ENCODE measurements around the gene RAB28. TPM values are rescaled to one million over a fixed set of nuclear protein-coding genes. Genes with fewer than 3 reads are reported as not detected.

The RAB28 gene
- total RNA-seq, 1 experiment from 2014 or later, result 10.4 TPM

GRCh38 chr4:13464973-13465372 is 19.2 kb downstream of the RAB28 start:
- Histone ChIP-seq H4K20me1 (ENCODE audit: low read length) (no peaks in the 10 kb centered on the region), H2AFZ (ENCODE audit: low read length) (no peak overlapping the region), H3K79me2 (ENCODE audit: low read length) (0 out of 2 replicates have a peak, but pooled peaks cover 5% of the 10 kb centered on the region), H3K27ac (ENCODE audit: low read length) (no peak overlapping the region), H3K9me3 (ENCODE audit: low read length) (no peaks in the 10 kb centered on the region), H3F3A (ENCODE audit: low read length, unreplicated experiment) (no peaks in the 10 kb centered on the region), H3K36me3 (ENCODE audit: low read depth, low read length) (no peaks in the 10 kb centered on the region), H3K27me3 (ENCODE audit: low read length) (no peaks in the 10 kb centered on the region), H3K4me2 (ENCODE audit: low read length) (no peak overlapping the region), H3K9ac (ENCODE audit: low read length) (no peak overlapping the region), H3K4me3 (ENCODE audit: low read length) (no peak overlapping the region), H3K9me2 (replicated peaks; ENCODE audit: low read length) (no peaks in the 10 kb centered on the region), H3K4me1 (ENCODE audit: insufficient read depth, low read length) (no peaks in the 10 kb centered on the region)
- TF ChIP-seq CTCF (conservative IDR thresholded peaks at IDR 0.05; ENCODE audit: low read depth, low read length) (no peak), EZH2 (IDR thresholded peaks at IDR 0.05; ENCODE audit: low read length, unreplicated experiment) (no peak), EZH2phosphoT487 (IDR thresholded peaks at IDR 0.05; ENCODE audit: borderline replicate concordance, low read length) (no peak)
- intact Hi-C loops (cut with micrococcal nuclease), result no loop called here
- no peak for DNase-seq
- BruUV-seq (replicated peaks), result no TSS peak
- POLR2A ChIA-PET (ENCODE audit: unreplicated experiment), result no interaction called here
- ATAC-seq, result no peak
- CTCF ChIA-PET, result no interaction called here

- CTCF ChIA-PET, result no interaction called here
- no peaks in the 10 kb centered on the region for H3K4me1 ChIP-seq (ENCODE audit: insufficient read depth, low read length)
- no TSS peak for BruUV-seq (replicated peaks)
- no peaks in the 10 kb centered on the region for H3K9me2 ChIP-seq (replicated peaks; ENCODE audit: low read length)
- no peaks in the 10 kb centered on the region for H3F3A ChIP-seq (ENCODE audit: low read length, unreplicated experiment)
- no peaks in the 10 kb centered on the region for H3K36me3 ChIP-seq (ENCODE audit: low read depth, low read length)
- no peaks in the 10 kb centered on the region for H3K27me3 ChIP-seq (ENCODE audit: low read length)
- H3K4me3 ChIP-seq (ENCODE audit: low read length), result no peak overlapping the region
- H3K79me2 ChIP-seq (ENCODE audit: low read length), result 0 out of 2 replicates have a peak, but pooled peaks cover 5% of the 10 kb centered on the region
- no peak overlapping the region for H2AFZ ChIP-seq (ENCODE audit: low read length)
- intact Hi-C loops (cut with micrococcal nuclease), result no loop called here
- no peak overlapping the region for H3K9ac ChIP-seq (ENCODE audit: low read length)
- no peaks in the 10 kb centered on the region for H3K9me3 ChIP-seq (ENCODE audit: low read length)
- H4K20me1 ChIP-seq (ENCODE audit: low read length), result no peaks in the 10 kb centered on the region
- no peak overlapping the region for H3K27ac ChIP-seq (ENCODE audit: low read length)
- DNase-seq (no peak), ATAC-seq (no peak)
- TF ChIP-seq CTCF (conservative IDR thresholded peaks at IDR 0.05; ENCODE audit: low read depth, low read length) (no peak), EZH2phosphoT487 (IDR thresholded peaks at IDR 0.05; ENCODE audit: borderline replicate concordance, low read length) (no peak), EZH2 (IDR thresholded peaks at IDR 0.05; ENCODE audit: low read length, unreplicated experiment) (no peak)
- no peak overlapping the region for H3K4me2 ChIP-seq (ENCODE audit: low read length)
- POLR2A ChIA-PET (ENCODE audit: unreplicated experiment), result no interaction called here
Measured at GRCh38 chr4:13464543-13464942, 19.6 kb downstream of the RAB28 start.

- H3F3A ChIP-seq (ENCODE audit: low read length, unreplicated experiment), result no peaks in the 10 kb centered on the region
- intact Hi-C loops (cut with micrococcal nuclease), result no loop called here
- no peak overlapping the region for H3K4me2 ChIP-seq (ENCODE audit: low read length)
- TF ChIP-seq EZH2 (IDR thresholded peaks at IDR 0.05; ENCODE audit: low read length, unreplicated experiment) (no peak), EZH2phosphoT487 (IDR thresholded peaks at IDR 0.05; ENCODE audit: borderline replicate concordance, low read length) (no peak), CTCF (conservative IDR thresholded peaks at IDR 0.05; ENCODE audit: low read depth, low read length) (no peak)
- CTCF ChIA-PET, result no interaction called here
- BruUV-seq (replicated peaks), result no TSS peak
- DNase-seq (no peak), ATAC-seq (no peak)
- H3K79me2 ChIP-seq (ENCODE audit: low read length), result 0 out of 2 replicates have a peak, but pooled peaks cover 5% of the 10 kb centered on the region
- H3K9ac ChIP-seq (ENCODE audit: low read length), result no peak overlapping the region
- no peaks in the 10 kb centered on the region for H3K36me3 ChIP-seq (ENCODE audit: low read depth, low read length)
- H3K4me1 ChIP-seq (ENCODE audit: insufficient read depth, low read length), result no peaks in the 10 kb centered on the region
- H3K9me3 ChIP-seq (ENCODE audit: low read length), result no peaks in the 10 kb centered on the region
- H3K27me3 ChIP-seq (ENCODE audit: low read length), result no peaks in the 10 kb centered on the region
- no peak overlapping the region for H3K4me3 ChIP-seq (ENCODE audit: low read length)
- POLR2A ChIA-PET (ENCODE audit: unreplicated experiment), result no interaction called here
- H3K9me2 ChIP-seq (replicated peaks; ENCODE audit: low read length), result no peaks in the 10 kb centered on the region
- no peak overlapping the region for H2AFZ ChIP-seq (ENCODE audit: low read length)
- H4K20me1 ChIP-seq (ENCODE audit: low read length), result no peaks in the 10 kb centered on the region
- no peak overlapping the region for H3K27ac ChIP-seq (ENCODE audit: low read length)
Measured at GRCh38 chr4:13461191-13461905, 22.8 kb downstream of the RAB28 start.
